ENCODE measurements around the gene FOXL1. TPM values are rescaled to one million over a fixed set of nuclear protein-coding genes. Genes with fewer than 3 reads are reported as not detected.

The FOXL1 gene
- 0.88 to 1.7 TPM (median 1.1 TPM) in 5 replicates for total RNA-seq (2022; extraction: Qiagen RNA extraction; ENCODE audit: low read depth)

DNA sequence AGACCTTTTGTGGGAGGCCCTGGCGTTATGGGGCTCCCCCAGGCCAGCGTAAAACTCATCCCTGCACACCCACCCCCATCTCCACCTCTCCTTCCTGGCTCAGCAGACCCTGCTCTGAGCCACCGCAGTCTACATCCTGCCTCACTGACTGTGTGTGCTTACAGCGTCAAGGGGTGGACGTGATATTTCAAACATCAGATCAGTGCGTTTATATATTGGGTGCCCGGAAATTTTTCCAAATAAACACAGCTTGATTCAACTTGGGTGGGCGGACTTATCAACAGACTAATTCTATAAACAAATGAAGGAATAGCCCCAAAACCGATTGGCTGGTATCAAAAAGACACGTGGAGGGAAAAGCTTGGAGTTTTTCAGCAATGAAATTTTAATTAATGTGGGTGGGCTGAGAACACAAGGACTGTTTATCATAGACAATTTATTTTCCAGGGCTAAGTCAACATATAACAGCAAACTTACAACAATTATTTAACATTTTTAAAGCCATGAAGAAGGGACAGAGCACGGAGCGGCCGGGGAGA is at the start of gene FOXL1:
FOXL1 (plus strand) TSS at position 489 of the 539 bp plus-strand sequence. CDS start 175 bp downstream, outside the sequence.

DNA sequence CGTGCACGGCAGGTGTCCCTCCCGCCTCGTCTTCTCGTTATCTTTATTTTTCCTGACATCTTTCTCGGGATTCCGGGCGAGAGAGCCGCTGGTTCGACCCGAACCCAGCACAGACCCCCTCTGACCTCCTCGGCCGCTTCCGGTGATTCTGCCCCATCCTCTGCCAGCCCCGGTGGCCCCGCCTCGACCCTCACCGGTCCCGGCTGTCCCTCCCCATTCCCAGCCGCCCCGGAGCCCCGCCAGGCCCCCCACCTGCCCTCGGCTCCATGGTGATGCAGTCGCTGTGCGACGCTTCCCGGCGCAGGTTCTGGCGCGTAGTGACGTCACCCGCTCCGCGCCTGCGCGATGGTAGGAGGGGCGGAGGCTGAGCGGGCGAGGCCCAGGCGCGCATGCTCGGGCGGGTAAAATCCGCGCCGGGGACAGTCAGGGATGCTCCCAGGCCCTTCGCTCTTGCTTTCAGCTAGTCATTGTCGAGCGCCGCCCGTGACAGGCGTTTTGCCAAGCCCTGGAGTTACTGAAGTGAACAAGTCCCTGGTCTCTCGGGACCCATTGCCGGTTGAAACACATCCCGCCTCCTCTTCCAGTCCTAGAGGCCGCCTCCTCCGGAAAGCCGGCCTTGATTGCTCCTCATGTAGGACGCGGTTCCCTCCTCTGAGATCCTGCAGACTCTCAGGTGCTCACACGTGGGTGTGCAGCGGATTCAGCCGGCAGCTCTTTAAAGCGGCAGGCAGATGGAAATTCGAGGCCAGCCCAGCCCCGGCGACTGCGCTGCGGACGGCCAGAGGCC is 23.2 kb upstream of the FOXL1 start, which contains the start of gene MTHFSD:
MTHFSD (minus strand) TSS at position 319 of the 787 bp plus-strand sequence; CDS start at position 268, 51 bp downstream.

DNA sequence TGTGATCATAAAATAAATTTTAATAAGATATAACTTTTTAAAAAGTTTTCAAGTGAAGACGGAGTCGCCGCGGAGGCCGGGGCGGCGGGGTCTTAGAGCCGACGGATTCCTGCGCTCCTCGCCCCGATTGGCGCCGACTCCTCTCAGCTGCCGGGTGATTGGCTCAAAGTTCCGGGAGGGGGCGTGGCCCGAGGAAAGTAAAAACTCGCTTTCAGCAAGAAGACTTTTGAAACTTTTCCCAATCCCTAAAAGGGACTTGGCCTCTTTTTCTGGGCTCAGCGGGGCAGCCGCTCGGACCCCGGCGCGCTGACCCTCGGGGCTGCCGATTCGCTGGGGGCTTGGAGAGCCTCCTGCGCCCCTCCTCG is 11.8 kb upstream of the FOXL1 start, which contains the start of gene FOXC2:
FOXC2 (plus strand) TSS at position 229 of the 365 bp plus-strand sequence. CDS start 507 bp downstream, outside the sequence.

Other genes starting within 250 kb of the FOXL1 start
- gene FOXF1, start 68.0 kb upstream of the FOXL1 start, total RNA-seq (2022; extraction: Qiagen RNA extraction; ENCODE audit: low read depth), result 0.03 to 0.05 TPM in 2 of 5 replicates, not detected in the others
- gene MTHFSD, start 23.3 kb upstream of the FOXL1 start, total RNA-seq (2022; extraction: Qiagen RNA extraction; ENCODE audit: low read depth), result 10.3 to 10.6 TPM (median 10.5 TPM) in 5 replicates
- gene FOXC2, start 11.7 kb upstream of the FOXL1 start, total RNA-seq (2022; extraction: Qiagen RNA extraction; ENCODE audit: low read depth), result 2.1 to 3.4 TPM (median 2.9 TPM) in 5 replicates